Hepatocyte (in vitro differentiated cells): ENCODE data around the gene GRK5. TPM values are rescaled to one million over a fixed set of nuclear protein-coding genes. Genes with fewer than 3 reads are reported as not detected.

ENCODE experiments used
- DNase-seq: peaks from one replicate; pipeline ENCODE4 v3.0.0-alpha.2; 2016; ENCODE audit warnings: low spot score
- H2AFZ ChIP-seq: fragments of 200-600 bp; sonication (generic); 2 replicates; pipeline ENCODE4 v1.6.0; 2016; ENCODE audit warnings: antibody characterized with exemption, mild to moderate bottlenecking
- H3K27ac ChIP-seq: fragments of 200-600 bp; sonication (generic); 2 replicates; pipeline ENCODE4 v1.5.1; 2016; ENCODE audit warnings: mild to moderate bottlenecking
- H3K27me3 ChIP-seq: fragments of 200-600 bp; sonication (generic); 2 replicates; pipeline ENCODE4 v1.6.1; 2016
- H3K36me3 ChIP-seq: fragments of 200-600 bp; sonication (generic); replicated peaks from 2 replicates; pipeline ENCODE4 v1.5.1; 2016; ENCODE audit warnings: low read depth; ENCODE audit not compliant: insufficient read depth
- H3K4me1 ChIP-seq: fragments of 200-600 bp; sonication (generic); 2 replicates; pipeline ENCODE4 v1.5.1; 2016; ENCODE audit warnings: mild to moderate bottlenecking, moderate library complexity; ENCODE audit not compliant: insufficient read depth
- H3K4me2 ChIP-seq: fragments of 200-600 bp; sonication (generic); 2 replicates; pipeline ENCODE4 v1.6.0; 2016
- H3K4me3 ChIP-seq: fragments of 200-600 bp; sonication (generic); 2 replicates; pipeline ENCODE4 v1.5.1; 2016; ENCODE audit warnings: mild to moderate bottlenecking
- H3K79me2 ChIP-seq: fragments of 200-600 bp; sonication (generic); 2 replicates; pipeline ENCODE4 v1.6.0; 2017; ENCODE audit warnings: mild to moderate bottlenecking
- H3K9me2 ChIP-seq: fragments of 200-600 bp; sonication (generic); replicated peaks from 2 replicates; pipeline ENCODE4 v1.6.0; 2017; ENCODE audit warnings: mild to moderate bottlenecking; ENCODE audit not compliant: insufficient read depth
- H3K9me3 ChIP-seq: fragments of 200-600 bp; sonication (generic); 2 replicates; pipeline ENCODE4 v1.5.1; 2016; ENCODE audit warnings: low read depth, mild to moderate bottlenecking
- H4K20me1 ChIP-seq: fragments of 200-600 bp; sonication (generic); 2 replicates; pipeline ENCODE4 v1.6.0; 2016; ENCODE audit warnings: mild to moderate bottlenecking; ENCODE audit not compliant: insufficient read depth, poor library complexity, severe bottlenecking
- CTCF ChIP-seq: fragments of 200-600 bp; sonication (generic); IDR thresholded peaks from 2 replicates; pipeline ENCODE4 v1.5.1; 2016; ENCODE audit warnings: antibody characterized with exemption, mild to moderate bottlenecking; ENCODE audit not compliant: poor library complexity
- EZH2 ChIP-seq: fragments of 200-600 bp; sonication (generic); IDR thresholded peaks from 2 replicates; pipeline ENCODE4 v1.6.1; 2016; ENCODE audit warnings: antibody characterized with exemption, mild to moderate bottlenecking, borderline replicate concordance
- EZH2phosphoT487 ChIP-seq: fragments of 200-600 bp; sonication (generic); IDR thresholded peaks from one replicate; pipeline ENCODE4 v1.6.1; 2018; ENCODE audit warnings: antibody characterized with exemption, mild to moderate bottlenecking, low read depth, moderate library complexity; ENCODE audit not compliant: unreplicated experiment, severe bottlenecking
- WGBS: methylation state at CpG from one replicate; pipeline ENCODE4 v1.1.6; 2016; ENCODE audit warnings: low lambda C conversion rate; ENCODE audit errors: missing lambda C conversion rate; 5-methylcytosine and 5-hydroxymethylcytosine counted together
- polyA plus RNA-seq: library from polyadenylated mRNA; unstranded; fragments of >200 nt; fragmentation: Nextera tagmentation; extraction: Ambion mirVana; gene quantifications from 2 replicates; pipeline ENCODE4 v1.2.1, GENCODE V29; 2016
- total RNA-seq: library from RNA; depleted of rRNA; stranded (reverse); fragments of >200 nt; gene quantifications from 2 replicates; pipeline ENCODE4 v1.2.3, GENCODE V29; 2014

GRK5 gene
- total and polyA plus RNA-seq, 2 experiments from 2014 or later = 7.6 to 19.9 TPM

- Histone ChIP-seq H3K79me2 (no peaks in the 10 kb centered on the region), H2AFZ (no peak overlapping the region), H3K36me3 (no peaks in the 10 kb centered on the region), H3K27ac (no peak overlapping the region), H3K4me2 (no peak overlapping the region), H3K27me3 (no peaks in the 10 kb centered on the region), H3K9me2 (no peaks in the 10 kb centered on the region), H3K4me1 (peaks cover 5% of the 10 kb centered on the region), H4K20me1 (no peaks in the 10 kb centered on the region), H3K4me3 (no peak overlapping the region), H3K9me3 (no peaks in the 10 kb centered on the region)
- 48% methylated on average over 8 of the region's 8 CpGs for WGBS
- no peak for DNase-seq
- no peak for TF ChIP-seq EZH2
- TF ChIP-seq EZH2phosphoT487 = no peak
- no peak for TF ChIP-seq CTCF
These were observed 292.9 kb downstream of the GRK5 start for GRCh38 chr10:119500123-119500795.

- Histone ChIP-seq H3K4me2 (no peak overlapping the region), H3K4me1 (peaks cover 5% of the 10 kb centered on the region), H3K9me3 (no peaks in the 10 kb centered on the region), H4K20me1 (no peaks in the 10 kb centered on the region), H3K9me2 (no peaks in the 10 kb centered on the region), H3K27me3 (no peaks in the 10 kb centered on the region), H2AFZ (no peak overlapping the region), H3K27ac (no peak overlapping the region), H3K79me2 (no peaks in the 10 kb centered on the region), H3K36me3 (no peaks in the 10 kb centered on the region), H3K4me3 (no peak overlapping the region)
- DNase-seq = no peak
- no peak for TF ChIP-seq CTCF
- TF ChIP-seq EZH2 = no peak
- TF ChIP-seq EZH2phosphoT487 = no peak
- WGBS = 89% methylated on average over 6 of the region's 6 CpGs
These were observed 293.4 kb downstream of the GRK5 start for GRCh38 chr10:119500821-119501220.

- Histone ChIP-seq H3K27me3 (no peaks in the 10 kb centered on the region), H4K20me1 (no peaks in the 10 kb centered on the region), H3K9me2 (no peaks in the 10 kb centered on the region), H3K4me2 (no peak overlapping the region), H3K79me2 (no peaks in the 10 kb centered on the region), H3K4me3 (no peak overlapping the region), H3K9me3 (no peaks in the 10 kb centered on the region), H3K4me1 (peaks cover 5% of the 10 kb centered on the region), H3K36me3 (no peaks in the 10 kb centered on the region), H2AFZ (no peak overlapping the region), H3K27ac (no peak overlapping the region)
- no peak for DNase-seq
- WGBS = 85% methylated on average over 2 of the region's 2 CpGs
- TF ChIP-seq EZH2phosphoT487 (no peak), CTCF (no peak), EZH2 (no peak)
These were observed 294.3 kb downstream of the GRK5 start for GRCh38 chr10:119501690-119502089.

- no peak for DNase-seq
- no peaks in the 10 kb centered on the region for H4K20me1 ChIP-seq
- no peaks in the 10 kb centered on the region for H3K9me2 ChIP-seq
- H3K79me2 ChIP-seq = no peaks in the 10 kb centered on the region
- no peak overlapping the region for H3K27ac ChIP-seq
- no peaks in the 10 kb centered on the region for H3K27me3 ChIP-seq
- H2AFZ ChIP-seq = no peak overlapping the region
- peaks cover 5% of the 10 kb centered on the region for H3K4me1 ChIP-seq
- 67% methylated on average over 12 of the region's 12 CpGs for WGBS
- H3K4me2 ChIP-seq = no peak overlapping the region
- TF ChIP-seq EZH2phosphoT487 (no peak), CTCF (no peak), EZH2 (no peak)
- H3K36me3 ChIP-seq = no peaks in the 10 kb centered on the region
- H3K9me3 ChIP-seq = no peaks in the 10 kb centered on the region
- H3K4me3 ChIP-seq = no peak overlapping the region
These were observed 294.8 kb downstream of the GRK5 start for GRCh38 chr10:119502209-119502608.
